Heart left ventricle (tissue), 16 donors: ENCODE results near the gene SSX7. TPM values are rescaled to one million over a fixed set of nuclear protein-coding genes. Genes with fewer than 3 reads are reported as not detected.
"Not testable (repeated sequence)": the region's sequence is repeated elsewhere in the genome, so short reads cannot be mapped to it uniquely, and the experiment has no call there.

Experiments used
- ATAC-seq, 4 donors: fragments of 200-7000 bp; cut with Tn5 transposase; one replicate each; pipeline ENCODE4 v1.9.1; 2020 to 2022; ENCODE audit warnings: moderate library complexity in 4 of 4, mild to moderate bottlenecking in 3 of 4, moderate number of reproducible peaks in 1 of 4
- DNase-seq, 5 donors: peaks; one replicate each; pipeline ENCODE4 v3.0.0-alpha.2; 2020
- H3K27ac ChIP-seq, 12 donors: fragments of 200-600 bp; sonication (generic) in 4 of 12; one replicate each; pipeline versions ENCODE4 v1.5.0 to v1.8.0; 2016 to 2022; ENCODE audit warnings: mild to moderate bottlenecking in 2 of 12
- H3K27me3 ChIP-seq, 9 donors: fragments of 200-600 bp; sonication (generic) in 2 of 9; one replicate each; pipeline versions ENCODE4 v1.5.1 to v1.8.0; 2016 to 2022; ENCODE audit warnings: mild to moderate bottlenecking in 3 of 9
- H3K36me3 ChIP-seq, 9 donors: fragments of 200-600 bp; sonication (generic) in 2 of 9; one replicate each; pipeline versions ENCODE4 v1.5.0 to v1.8.0; 2018 to 2022; ENCODE audit warnings: mild to moderate bottlenecking in 2 of 9
- H3K4me1 ChIP-seq, 12 donors: fragments of 200-600 bp; sonication (generic) in 4 of 12; one replicate each; pipeline versions ENCODE4 v1.5.0 to v1.8.0; 2016 to 2022; ENCODE audit warnings: mild to moderate bottlenecking in 3 of 12
- H3K4me3 ChIP-seq, 12 donors: fragments of 200-600 bp; sonication (generic) in 4 of 12; one replicate each; pipeline versions ENCODE4 v1.5.0 to v1.8.0; 2017 to 2022; ENCODE audit warnings: mild to moderate bottlenecking in 9 of 12, moderate library complexity in 4 of 12
- H3K9me3 ChIP-seq, 12 donors: fragments of 200-600 bp; sonication (generic) in 4 of 12; one replicate each; pipeline versions ENCODE4 v1.5.0 to v1.8.0; 2016 to 2022; ENCODE audit warnings: mild to moderate bottlenecking in 1 of 12
- POLR2A ChIP-seq, 2 donors: fragments of 450-650 bp; IDR thresholded peaks; one replicate each; pipeline ENCODE4 v1.6.1; 2017; ENCODE audit warnings: antibody characterized with exemption in 2 of 2, mild to moderate bottlenecking in 2 of 2, moderate library complexity in 2 of 2
- WGBS, 4 donors: extraction: QIAGEN DNeasy Blood & Tissue Kit in 2 of 4; methylation state at CpG; one replicate each; pipeline versions ENCODE4 v1.1.5 to v1.1.7; 2013 to 2018; 5-methylcytosine and 5-hydroxymethylcytosine counted together
- intact Hi-C, 10 donors: fragments of 100-400 bp; cut with DNase I; formaldehyde crosslinking; loops; one replicate each; pipeline versions ENCODE4 v1.11.1 to v1.14.2; 2022
- polyA plus RNA-seq, 2 donors: library from polyadenylated mRNA; stranded (reverse); fragments of 200-250 nt; gene quantifications; one replicate each; pipeline ENCODE4 v1.2.3, GENCODE V29; 2013
- total RNA-seq, 9 donors: library from RNA; depleted of rRNA in 2 of 9; stranded (reverse); fragments of >200 nt in 2 of 9; fragmentation: NEBNext Ultra II Directional in 3 of 9; extraction: Animal tissue kit (Norgen Biotek cat#: 25700) in 3 of 9; gene quantifications; one replicate each; pipeline versions ENCODE4 v1.1.0 to v1.2.4, GENCODE V29; 2016 to 2023
- TF ChIP-seq, protein P1 (sequence below), 12 donors: fragments of 200-600 bp; sonication (generic) in 4 of 12; IDR thresholded peaks; one replicate each; pipeline versions ENCODE4 v1.5.0 to v1.8.0; 2018 to 2022; ENCODE audit warnings: antibody characterized with exemption in 12 of 12, mild to moderate bottlenecking in 5 of 12
- donor health status: ischemic (EF 13 %, LVEDD 7.1; RV severe dilation, severe dysfunction).
- donor health status: healthy with polysubstance abuse.
- donor health status: DM: no; HTN: yes; CAD: no.
- donor health status: DM: no; HTN: no; CAD: no.
- donor health status: ischemic (EF 25% LVEDD 6.9; RV normal size, moderate dysfunction).
- donor health status: ischemic (EF 25% LVEDD 5.7; RV mildly dilated, moderate dysfunction).
- donor health status: healthy.
- donor health status: DM: yes; HTN: yes; CAD: no.
- donor health status: ischemic (EF 35%, LVEDD 5.7; RV mildly dilated, moderate dysfunction).
- donor health status: nonischemic (EF 11% LVEDD 7.7; RV severe dilation, severe dysfunction).
- donor health status: DM: yes; HTN: yes; CAD: no.
- donor health status: PGD.
- donor health status: ischemic (EF 29% LVEDD 5.4; RV normal size, mild dysfunction).
- donor health status: nonischemic (EF 23%, LVEDD 6.1; RV moderate dilation, normal function).

SSX7 gene
- total and polyA plus RNA-seq, 11 donors = not detected

DNA sequence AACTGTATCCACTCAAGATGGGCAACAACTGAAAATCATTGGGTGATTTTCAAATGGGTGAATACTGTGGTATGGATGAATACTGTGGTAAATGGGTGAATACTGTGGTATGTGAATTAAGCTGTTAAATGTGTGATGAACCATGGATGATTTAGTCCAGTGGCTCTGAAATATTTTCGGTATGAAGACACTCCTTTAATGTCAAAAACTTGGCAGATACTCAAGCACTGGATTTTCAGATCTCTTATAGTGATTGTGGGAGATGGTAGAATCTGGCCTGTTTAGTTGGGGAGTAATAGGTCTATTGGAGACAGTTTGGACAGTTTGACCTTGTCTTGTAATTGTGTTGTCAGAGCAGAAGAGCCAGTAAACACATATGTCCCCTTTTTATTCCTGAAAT, 45.7 kb downstream of the SSX7 start:
- WGBS, 4 donors = 50 to 78% (median 59%) methylated on average over 1 of the region's 1 CpG
- Histone ChIP-seq H3K4me1 (no peaks in the 10 kb centered on the region), H3K27me3 (peaks cover 0 to 4% (median 0%) of the 10 kb centered on the region in 9 donors), H3K36me3 (no peaks in the 10 kb centered on the region), H3K27ac (no peak overlapping the region), H3K4me3 (no peak overlapping the region), H3K9me3 (no peaks in the 10 kb centered on the region)
- ATAC-seq = no peak
- DNase-seq = no peak
- intact Hi-C loops = no loop called here
- no peak for TF ChIP-seq POLR2A (IDR thresholded peaks at IDR 0.05)
- TF ChIP-seq, protein P1, sequence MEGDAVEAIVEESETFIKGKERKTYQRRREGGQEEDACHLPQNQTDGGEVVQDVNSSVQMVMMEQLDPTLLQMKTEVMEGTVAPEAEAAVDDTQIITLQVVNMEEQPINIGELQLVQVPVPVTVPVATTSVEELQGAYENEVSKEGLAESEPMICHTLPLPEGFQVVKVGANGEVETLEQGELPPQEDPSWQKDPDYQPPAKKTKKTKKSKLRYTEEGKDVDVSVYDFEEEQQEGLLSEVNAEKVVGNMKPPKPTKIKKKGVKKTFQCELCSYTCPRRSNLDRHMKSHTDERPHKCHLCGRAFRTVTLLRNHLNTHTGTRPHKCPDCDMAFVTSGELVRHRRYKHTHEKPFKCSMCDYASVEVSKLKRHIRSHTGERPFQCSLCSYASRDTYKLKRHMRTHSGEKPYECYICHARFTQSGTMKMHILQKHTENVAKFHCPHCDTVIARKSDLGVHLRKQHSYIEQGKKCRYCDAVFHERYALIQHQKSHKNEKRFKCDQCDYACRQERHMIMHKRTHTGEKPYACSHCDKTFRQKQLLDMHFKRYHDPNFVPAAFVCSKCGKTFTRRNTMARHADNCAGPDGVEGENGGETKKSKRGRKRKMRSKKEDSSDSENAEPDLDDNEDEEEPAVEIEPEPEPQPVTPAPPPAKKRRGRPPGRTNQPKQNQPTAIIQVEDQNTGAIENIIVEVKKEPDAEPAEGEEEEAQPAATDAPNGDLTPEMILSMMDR (IDR thresholded peaks at IDR 0.05) = no peak

DNA sequence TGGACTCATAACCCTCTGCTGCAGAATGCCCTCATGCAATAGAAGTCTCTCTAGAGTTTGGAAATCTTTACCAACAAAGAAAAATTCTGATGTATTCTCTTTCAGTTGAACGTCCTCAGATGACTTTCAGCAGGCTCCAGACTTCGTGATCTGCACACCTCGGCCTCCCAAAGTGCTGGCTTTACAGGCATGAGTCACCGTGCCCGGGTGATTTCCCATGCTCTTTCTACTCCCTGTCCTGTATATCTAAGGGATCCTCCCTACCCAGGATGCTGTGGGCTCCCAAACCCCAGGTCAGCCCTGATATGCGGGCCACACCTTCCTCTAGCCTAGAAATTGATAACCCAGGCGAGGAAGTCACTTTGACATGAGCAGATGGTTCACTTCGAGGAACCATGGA, 51.5 kb downstream of the SSX7 start:
- ATAC-seq, H3K4me3 ChIP-seq, H3K27ac ChIP-seq, H3K4me1 ChIP-seq, DNase-seq, H3K36me3 ChIP-seq, H3K9me3 ChIP-seq, intact Hi-C loops: not testable (repeated sequence)
- peaks cover 0 to 11% (median 0%) of the 10 kb centered on the region in 9 donors for H3K27me3 ChIP-seq
- 66 to 74% (median 68%) methylated on average over 5 to 8 of the region's 8 CpGs for WGBS, 4 donors

DNA sequence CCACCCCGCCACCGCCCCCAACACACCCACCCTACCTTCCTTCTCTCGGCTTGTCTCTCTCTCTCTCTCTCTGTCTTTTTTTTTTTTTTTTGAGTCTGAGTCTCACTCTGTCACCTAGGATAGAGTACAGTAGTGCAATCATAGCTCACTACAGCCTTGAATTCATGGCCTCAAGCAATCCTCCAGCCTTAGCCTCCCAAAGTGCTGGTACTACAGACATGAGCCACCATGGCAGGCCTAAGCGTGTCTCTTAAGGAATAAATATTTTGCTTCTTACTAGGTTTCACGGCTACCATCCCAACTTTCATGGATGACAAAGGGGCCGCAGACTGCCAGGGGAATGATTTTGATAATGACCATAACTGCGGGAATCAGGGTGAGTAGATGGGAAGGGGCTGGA, 55.8 kb downstream of the SSX7 start:
- no peak for DNase-seq
- Histone ChIP-seq H3K36me3 (no peaks in the 10 kb centered on the region), H3K4me1 (no peaks in the 10 kb centered on the region), H3K4me3 (no peak overlapping the region), H3K27me3 (peaks cover 0 to 17% (median 0%) of the 10 kb centered on the region in 9 donors), H3K9me3 (no peaks in the 10 kb centered on the region), H3K27ac (no peak overlapping the region)
- ATAC-seq = no peak
- no peak for TF ChIP-seq POLR2A (IDR thresholded peaks at IDR 0.05)
- TF ChIP-seq, protein P1 (IDR thresholded peaks at IDR 0.05) = no peak
- intact Hi-C loops = no loop called here
- 76 to 91% (median 84%) methylated on average over 7 of the region's 7 CpGs for WGBS, 4 donors

DNA sequence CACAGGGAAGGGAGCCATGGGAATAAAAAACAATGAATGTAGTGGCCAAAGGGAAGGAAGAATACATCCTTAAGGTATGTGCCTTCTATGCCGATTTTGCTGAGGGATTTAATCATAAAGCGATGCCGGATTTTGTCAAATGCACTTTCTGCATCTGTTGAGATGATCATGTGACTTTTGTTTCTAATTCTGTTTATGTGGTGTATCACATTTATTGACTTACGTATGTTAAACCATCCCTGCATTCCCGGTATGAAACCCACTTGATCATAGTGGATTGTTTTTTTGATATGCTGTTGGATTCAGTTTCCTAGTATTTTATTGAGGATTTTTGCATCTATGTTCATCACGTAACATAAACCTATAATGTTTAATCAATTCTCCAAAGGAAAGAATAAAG, 60.0 kb downstream of the SSX7 start:
- H3K9me3 ChIP-seq = no peaks in the 10 kb centered on the region
- DNase-seq (no peak), ATAC-seq (no peak)
- H3K27me3 ChIP-seq = peaks cover 0 to 32% (median 0%) of the 10 kb centered on the region in 9 donors
- intact Hi-C loops = no loop called here
- H3K4me1 ChIP-seq = no peaks in the 10 kb centered on the region
- TF ChIP-seq, protein P1 (IDR thresholded peaks at IDR 0.05) = no peak
- no peak for TF ChIP-seq POLR2A (IDR thresholded peaks at IDR 0.05)
- H3K27ac ChIP-seq = no peak overlapping the region
- no peaks in the 10 kb centered on the region for H3K36me3 ChIP-seq
- WGBS, 4 donors = 88 to 94% (median 90%) methylated on average over 6 of the region's 6 CpGs
- no peak overlapping the region for H3K4me3 ChIP-seq

Other genes starting within 250 kb of the SSX7 start
- not detected for gene XAGE1A, start 159.1 kb downstream of the SSX7 start, total RNA-seq
- gene XAGE1A, start 159.1 kb downstream of the SSX7 start, polyA plus RNA-seq = not detected
- not detected for gene XAGE1B, start 137.8 kb downstream of the SSX7 start, total RNA-seq
- not detected for gene XAGE1B, start 137.8 kb downstream of the SSX7 start, polyA plus RNA-seq
- gene SSX2, start 52.3 kb upstream of the SSX7 start, total RNA-seq = not detected
- not detected for gene SSX2, start 52.3 kb upstream of the SSX7 start, polyA plus RNA-seq
- not detected for gene SSX2B, start 96.4 kb upstream of the SSX7 start, total RNA-seq
- gene SSX2B, start 96.4 kb upstream of the SSX7 start, polyA plus RNA-seq = not detected
- not detected for gene SPANXN5, start 142.5 kb upstream of the SSX7 start, total RNA-seq
- not detected for gene SPANXN5, start 142.5 kb upstream of the SSX7 start, polyA plus RNA-seq
- gene XAGE5, start 156.4 kb upstream of the SSX7 start, total RNA-seq = not detected
- not detected for gene XAGE5, start 156.4 kb upstream of the SSX7 start, polyA plus RNA-seq
- not detected for gene XAGE3, start 213.2 kb upstream of the SSX7 start, total RNA-seq
- gene XAGE3, start 213.2 kb upstream of the SSX7 start, polyA plus RNA-seq = not detected
- gene FAM156B, start 242.4 kb upstream of the SSX7 start, total RNA-seq = 10 to 100 TPM in 2 of 9 donors, 1 to 10 TPM in 7; 4.4 to 11.9 (median 7.5) TPM
- gene FAM156B, start 242.4 kb upstream of the SSX7 start, polyA plus RNA-seq = 10 to 100 TPM in 1 of 2 donors, 1 to 10 TPM in 1; 9.4 to 11.7 TPM